ENCODE measurements around the gene SMPDL3B. TPM values are rescaled to one million over a fixed set of nuclear protein-coding genes. Genes with fewer than 3 reads are reported as not detected.

Gene SMPDL3B
- total RNA-seq, 2 experiments from 2014 or later: 0.63 to 0.92 TPM

DNA sequence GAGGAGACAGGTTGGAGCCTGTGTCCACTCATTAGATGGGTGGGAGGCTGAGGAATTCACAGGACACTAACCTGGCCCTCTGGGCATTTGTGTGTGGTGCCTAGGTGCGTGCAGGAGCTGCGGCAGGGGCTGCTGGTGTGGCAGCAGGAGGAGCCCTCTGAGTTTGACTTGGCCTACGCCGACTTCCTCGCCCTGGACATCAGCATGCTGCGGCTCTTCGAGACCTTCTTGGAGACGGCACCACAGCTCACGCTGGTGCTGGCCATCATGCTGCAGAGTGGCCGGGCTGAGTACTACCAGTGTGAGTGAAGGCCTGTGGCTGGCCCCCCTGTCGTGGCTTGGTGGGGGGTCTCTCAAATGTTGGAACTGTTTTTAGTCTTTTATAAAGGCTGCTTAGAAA lies 28.6 kb downstream of the SMPDL3B start:
- CTCF ChIA-PET: no interaction called here
- POLR2A ChIA-PET: interaction anchor here (0.6 kb wide), 2 partner anchors 95 to 133 kb away, joined by 3 read pairs; partner anchors contain the start of gene PPP1R8

- CTCF ChIA-PET: interaction anchor here (0.6 kb wide), 1 partner anchor 22 kb away, joined by 3 read pairs; no protein-coding TSS in a partner anchor
- POLR2A ChIA-PET: no interaction called here
These were observed 31.8 kb downstream of the SMPDL3B start for GRCh38 chr1:27966402-27967105.

- ChIA-PET CTCF (no interaction called here), POLR2A (no interaction called here)
These were observed 32.5 kb downstream of the SMPDL3B start for GRCh38 chr1:27967106-27967883.

DNA sequence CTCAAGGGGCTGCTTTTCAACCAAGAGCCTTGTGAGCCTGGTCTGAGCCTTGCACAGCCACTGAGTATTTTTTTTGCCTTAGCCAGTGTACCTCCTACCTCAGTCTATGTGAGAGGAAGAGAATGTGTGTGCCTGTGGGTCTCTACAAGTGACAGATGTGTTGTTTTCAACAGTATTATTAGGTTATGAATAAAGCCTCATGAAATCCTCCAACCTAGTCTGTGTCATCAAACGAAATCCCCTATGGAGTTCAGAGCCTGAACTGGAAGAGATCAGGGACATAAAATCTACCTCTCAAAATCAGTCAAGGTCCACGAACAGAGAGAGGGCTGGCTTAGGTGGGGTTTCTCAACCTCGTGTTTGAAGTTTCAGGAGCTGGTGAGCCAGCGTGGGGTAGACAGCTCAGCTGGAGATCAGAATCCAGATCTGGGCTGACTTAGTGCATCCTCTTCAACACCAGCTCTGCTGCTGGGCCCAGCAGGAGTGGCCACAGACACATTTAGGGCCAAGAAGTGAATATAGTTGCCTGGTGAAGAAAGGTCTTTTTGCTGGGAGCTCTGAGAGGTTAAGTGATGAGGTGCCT lies 33.2 kb downstream of the SMPDL3B start:
- POLR2A ChIA-PET: no interaction called here
- CTCF ChIA-PET: no interaction called here

DNA sequence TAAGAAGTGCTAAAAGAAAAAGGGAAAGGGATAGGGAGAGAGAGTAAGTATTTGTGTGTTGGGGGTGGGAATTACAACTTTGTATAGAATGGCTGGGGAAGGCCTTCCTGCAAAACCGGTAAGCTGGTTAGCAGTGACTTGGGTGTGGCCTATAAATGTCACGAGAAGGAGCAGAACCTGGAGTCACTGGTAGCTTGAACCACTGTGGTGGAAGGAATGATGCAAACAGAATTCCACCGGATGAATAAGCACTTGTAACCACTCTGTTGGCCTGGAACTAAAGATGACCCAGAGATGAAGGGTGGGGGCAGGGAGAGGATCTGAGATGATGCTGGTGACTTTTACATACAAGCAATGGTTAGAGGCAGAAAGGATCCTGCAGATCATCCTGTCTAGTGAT lies 33.9 kb downstream of the SMPDL3B start:
- ChIA-PET POLR2A (no interaction called here), CTCF (interaction anchor here (0.6 kb wide), 1 partner anchor 328 kb away, joined by 4 read pairs; no protein-coding TSS in a partner anchor)

DNA sequence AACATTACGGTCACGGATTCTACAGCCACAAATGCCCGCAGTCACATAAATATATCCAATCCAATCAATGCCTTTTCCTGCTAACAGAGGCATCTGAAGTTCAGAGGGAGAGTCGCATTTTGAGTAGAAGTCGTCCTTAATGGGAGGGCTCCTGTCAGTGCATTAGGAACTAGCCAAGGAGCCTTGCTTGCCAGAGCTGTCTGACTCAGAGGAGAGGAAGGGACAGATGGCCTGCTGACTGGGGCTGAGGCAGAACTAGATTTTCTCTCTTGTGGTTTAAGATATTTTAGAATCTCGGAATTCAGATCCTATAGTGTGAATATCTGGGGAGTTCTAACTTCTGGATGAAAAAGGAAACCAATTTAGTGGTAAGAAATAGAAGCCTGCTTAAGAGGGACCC lies 35.6 kb downstream of the SMPDL3B start:
- POLR2A ChIA-PET: no interaction called here
- CTCF ChIA-PET: no interaction called here

- POLR2A ChIA-PET: no interaction called here
- CTCF ChIA-PET: interaction anchor here (0.8 to 1.1 kb wide), 2 partner anchors 24 to 31 kb away, joined by 3 read pairs; no protein-coding TSS in a partner anchor
These were observed 36.9 kb downstream of the SMPDL3B start for GRCh38 chr1:27971674-27972073.

GRCh38 chr1:27972141-27972540 lies 37.3 kb downstream of the SMPDL3B start:
- POLR2A ChIA-PET: no interaction called here
- CTCF ChIA-PET: interaction anchor here (0.8 to 1.1 kb wide), 2 partner anchors 23 to 32 kb away, joined by 3 read pairs; no protein-coding TSS in a partner anchor

DNA sequence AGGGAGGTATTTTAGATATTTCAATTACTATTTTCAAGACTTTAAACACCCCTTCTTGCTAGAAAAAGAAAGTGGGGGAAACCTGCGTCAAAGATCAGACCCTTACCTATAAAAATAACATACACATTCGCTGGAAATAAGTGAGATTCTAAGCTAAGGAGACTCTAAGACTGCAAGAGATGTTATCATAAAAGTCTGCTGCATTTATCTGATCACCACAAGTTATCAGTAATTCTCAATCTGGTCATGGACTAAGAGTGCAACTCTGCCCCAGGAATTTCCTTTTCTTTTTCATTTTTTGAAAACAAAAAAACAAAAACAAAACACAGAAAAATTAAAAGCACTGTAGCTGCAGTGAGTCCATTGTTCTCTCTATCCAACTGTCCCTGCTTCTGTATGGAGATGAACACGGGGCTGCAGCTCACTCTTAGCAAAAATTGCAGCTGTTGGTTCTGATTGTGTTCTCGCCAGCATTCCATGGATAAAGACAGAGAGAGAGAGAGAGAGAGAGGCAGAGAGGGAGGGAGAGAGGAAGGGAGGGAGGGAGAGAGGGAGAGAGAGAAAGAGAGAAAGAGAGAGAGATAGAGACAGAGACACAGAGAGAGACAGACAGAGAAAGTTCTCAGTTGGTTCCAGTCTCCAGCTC lies 39.1 kb downstream of the SMPDL3B start:
- CTCF ChIA-PET: interaction anchor here (0.6 to 1.0 kb wide), 2 partner anchors 12 to 30 kb away, joined by 3 to 4 read pairs; no protein-coding TSS in a partner anchor
- POLR2A ChIA-PET: no interaction called here

DNA sequence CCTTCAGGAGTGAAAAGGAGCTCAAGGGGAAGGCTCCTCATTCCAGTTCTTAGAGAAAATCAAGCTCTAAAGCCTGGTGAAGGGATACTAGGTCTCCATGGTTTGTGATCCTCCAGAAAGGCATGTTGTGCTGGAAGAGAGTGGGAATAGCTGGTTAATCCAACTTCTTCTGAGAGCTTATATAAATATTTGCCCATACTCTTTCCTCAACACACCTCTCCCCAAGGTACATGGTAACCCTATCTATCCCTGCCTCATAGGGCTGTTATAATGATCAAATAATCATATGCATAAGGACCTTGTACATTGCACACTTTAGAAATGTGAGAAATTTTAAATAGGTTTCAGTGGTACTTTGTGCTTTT lies 39.6 kb downstream of the SMPDL3B start:
- CTCF ChIA-PET: interaction anchor here (0.6 kb wide), 1 partner anchor 31 kb away, joined by 4 read pairs; no protein-coding TSS in a partner anchor

GRCh38 chr1:27979151-27979858 lies 44.5 kb downstream of the SMPDL3B start:
- ChIA-PET POLR2A (no interaction called here), CTCF (interaction anchor here (0.8 to 3.8 kb wide), 4 partner anchors 38 to 122 kb away, joined by 3 to 20 read pairs (median 4); no protein-coding TSS in a partner anchor)

More for the DNA sequence above, 39.6 kb downstream of the SMPDL3B start:
- POLR2A ChIA-PET: no interaction called here

GRCh38 chr1:27979859-27980201 lies 45.0 kb downstream of the SMPDL3B start:
- CTCF ChIA-PET: interaction anchor here (0.8 to 3.8 kb wide), 3 partner anchors 39 to 122 kb away, joined by 3 to 20 read pairs (median 5); no protein-coding TSS in a partner anchor
- POLR2A ChIA-PET: no interaction called here

GRCh38 chr1:27980216-27980845 lies 45.5 kb downstream of the SMPDL3B start:
- ChIA-PET POLR2A (interaction anchor here (1.0 kb wide), 1 partner anchor 120 kb away, joined by 4 read pairs; no protein-coding TSS in a partner anchor), CTCF (interaction anchor here (0.6 to 3.8 kb wide), 4 partner anchors 11 to 123 kb away, joined by 3 to 20 read pairs (median 4); no protein-coding TSS in a partner anchor)

GRCh38 chr1:27981145-27981544 lies 46.3 kb downstream of the SMPDL3B start:
- ChIA-PET POLR2A (interaction anchor here (1.0 kb wide), 1 partner anchor 121 kb away, joined by 4 read pairs; no protein-coding TSS in a partner anchor), CTCF (interaction anchor here (1.0 to 3.8 kb wide), 2 partner anchors 69 to 124 kb away, joined by 3 to 20 read pairs; no protein-coding TSS in a partner anchor)

DNA sequence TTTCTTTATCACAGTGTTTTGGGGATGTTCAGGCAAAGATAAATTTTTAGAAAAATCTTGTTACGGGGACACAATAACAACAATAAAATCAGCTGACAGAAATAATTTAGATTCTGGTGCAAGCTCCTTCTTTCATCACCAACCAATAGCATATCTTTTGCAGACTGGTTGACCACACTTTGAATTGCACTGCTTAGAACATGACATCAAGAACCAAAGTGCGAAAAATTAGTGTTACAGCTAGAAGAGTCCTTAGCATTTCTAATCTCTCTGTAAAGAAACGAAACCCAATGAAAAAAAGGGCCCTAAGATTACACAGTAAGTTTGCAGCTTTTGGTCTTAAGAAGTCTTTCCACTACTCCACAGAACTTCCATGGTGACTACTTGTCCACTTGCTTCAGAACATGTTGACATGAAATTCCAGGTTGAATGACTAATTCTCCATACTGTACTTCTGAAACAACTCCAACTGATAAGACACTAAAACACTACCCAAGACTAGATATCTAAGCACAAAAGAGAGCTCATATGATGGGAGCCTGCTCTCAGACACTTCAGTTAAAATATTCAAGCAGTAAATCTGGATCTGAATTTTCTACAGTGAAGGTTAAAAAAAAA lies 56.2 kb downstream of the SMPDL3B start:
- ChIA-PET POLR2A (no interaction called here), CTCF (interaction anchor here (0.9 kb wide), 1 partner anchor 11 kb away, joined by 3 read pairs; no protein-coding TSS in a partner anchor)

- ChIA-PET POLR2A (interaction anchor here (0.7 kb wide), 1 partner anchor 96 kb away, joined by 4 read pairs; the partner anchor contains the start of gene EYA3), CTCF (interaction anchor here (1.4 kb wide), 1 partner anchor 117 kb away, joined by 3 read pairs; no protein-coding TSS in a partner anchor)
These were observed 57.5 kb downstream of the SMPDL3B start for GRCh38 chr1:27992276-27992675.

- ChIA-PET CTCF (interaction anchor here (0.7 to 1.4 kb wide), 2 partner anchors 118 to 135 kb away, joined by 3 to 4 read pairs; no protein-coding TSS in a partner anchor), POLR2A (no interaction called here)
These were observed 58.4 kb downstream of the SMPDL3B start for GRCh38 chr1:27993241-27993640.

DNA sequence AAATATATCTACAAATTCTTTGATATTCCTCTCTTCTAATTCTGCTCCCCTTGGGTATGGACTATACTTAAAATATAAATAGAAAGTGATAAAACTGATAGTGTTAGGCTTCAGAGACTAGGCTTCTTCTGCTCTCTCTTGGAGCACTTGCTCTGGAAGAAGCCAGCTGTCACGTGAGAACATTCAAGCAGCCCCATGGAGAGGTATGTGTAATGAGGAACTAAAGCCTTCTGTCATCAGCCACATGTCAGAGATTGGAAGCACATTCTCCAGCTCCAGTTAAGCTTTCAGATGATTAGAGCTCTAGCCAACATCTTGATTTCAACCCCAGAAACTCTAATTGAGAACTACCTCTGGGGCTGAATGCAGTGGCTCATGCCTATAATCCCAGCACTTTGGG lies 59.3 kb downstream of the SMPDL3B start:
- ChIA-PET POLR2A (no interaction called here), CTCF (interaction anchor here (0.5 kb wide), 1 partner anchor 621 kb away, joined by 3 read pairs; no protein-coding TSS in a partner anchor)

Measured in activated CD8-positive, alpha-beta memory T cell treated with anti-CD3 and anti-CD28 coated beads for 36 hours (primary cell).